DLD1 (cell line): ENCODE results near the gene TENM4.
"Not testable (repeated sequence)": the region's sequence is repeated elsewhere in the genome, so short reads cannot be mapped to it uniquely, and the experiment has no call there.

Experiments used
- in situ Hi-C: cut with HindIII; loops from 2 replicates; pipeline ENCODE4 v1.10.0; 2017; ENCODE audit warnings: low sequenced_read_pairs

TENM4 gene

DNA sequence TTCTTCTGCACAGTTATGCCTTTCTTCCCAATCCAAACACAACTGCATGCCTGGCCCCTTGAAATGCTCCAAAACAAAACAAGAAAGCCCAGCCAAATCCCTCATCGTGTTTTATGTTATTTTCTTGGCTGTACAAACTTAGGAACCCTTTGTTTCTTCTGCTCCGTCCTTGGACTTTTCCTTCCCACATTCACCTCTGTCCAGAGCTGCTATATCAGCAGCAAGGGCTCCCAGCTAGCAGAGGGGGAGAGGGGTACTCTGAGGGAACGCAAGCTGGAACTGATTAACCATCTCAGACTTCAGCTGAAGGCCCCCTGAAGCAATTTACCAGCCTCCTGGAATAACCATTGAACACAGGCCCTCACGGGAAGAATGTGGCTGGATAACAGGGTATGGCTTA, 214.7 kb downstream of the TENM4 start:
- in situ Hi-C loops: no loop called here

DNA sequence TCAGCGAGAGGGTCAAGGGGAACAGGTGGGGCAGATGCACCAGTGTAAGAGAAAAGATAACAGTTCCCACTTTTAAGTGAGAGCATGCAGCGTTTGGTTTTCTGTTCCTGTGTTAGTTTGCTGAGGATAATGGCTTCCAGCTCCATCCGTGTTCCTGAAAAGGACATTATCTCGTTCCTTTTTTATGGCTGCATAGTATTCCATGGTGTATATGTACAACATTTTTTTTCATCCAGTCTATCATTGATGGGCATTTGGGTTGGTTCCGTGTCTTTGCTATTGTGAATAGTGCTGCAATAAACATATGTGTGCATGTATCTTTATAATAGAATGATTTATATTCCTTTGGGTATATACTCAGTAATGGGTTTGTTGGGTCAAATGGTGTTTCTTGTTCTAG, 218.7 kb downstream of the TENM4 start:
- in situ Hi-C loops: not testable (repeated sequence)

- in situ Hi-C loops: no loop called here
These were observed 219.2 kb downstream of the TENM4 start for GRCh38 chr11:79221444-79222130.

DNA sequence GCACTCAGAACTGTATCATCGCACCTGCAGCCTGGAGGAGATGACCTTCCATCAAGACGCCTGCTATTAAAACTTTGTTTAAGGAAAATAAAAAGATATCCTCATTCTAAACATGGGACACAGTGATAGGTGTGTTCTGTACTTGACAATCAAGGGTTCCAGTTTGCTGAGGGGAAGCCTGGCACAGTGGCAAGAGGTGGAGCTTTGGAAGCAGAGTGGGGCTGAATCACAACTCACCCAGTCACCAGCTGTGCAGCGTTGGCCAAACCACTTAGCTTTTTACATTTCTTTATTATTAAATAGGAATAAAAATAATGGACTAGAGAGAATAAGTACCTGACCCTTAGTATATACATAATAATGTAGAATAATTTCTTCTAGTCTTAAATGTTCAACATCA, 220.7 kb downstream of the TENM4 start:
- in situ Hi-C loops: no loop called here

DNA sequence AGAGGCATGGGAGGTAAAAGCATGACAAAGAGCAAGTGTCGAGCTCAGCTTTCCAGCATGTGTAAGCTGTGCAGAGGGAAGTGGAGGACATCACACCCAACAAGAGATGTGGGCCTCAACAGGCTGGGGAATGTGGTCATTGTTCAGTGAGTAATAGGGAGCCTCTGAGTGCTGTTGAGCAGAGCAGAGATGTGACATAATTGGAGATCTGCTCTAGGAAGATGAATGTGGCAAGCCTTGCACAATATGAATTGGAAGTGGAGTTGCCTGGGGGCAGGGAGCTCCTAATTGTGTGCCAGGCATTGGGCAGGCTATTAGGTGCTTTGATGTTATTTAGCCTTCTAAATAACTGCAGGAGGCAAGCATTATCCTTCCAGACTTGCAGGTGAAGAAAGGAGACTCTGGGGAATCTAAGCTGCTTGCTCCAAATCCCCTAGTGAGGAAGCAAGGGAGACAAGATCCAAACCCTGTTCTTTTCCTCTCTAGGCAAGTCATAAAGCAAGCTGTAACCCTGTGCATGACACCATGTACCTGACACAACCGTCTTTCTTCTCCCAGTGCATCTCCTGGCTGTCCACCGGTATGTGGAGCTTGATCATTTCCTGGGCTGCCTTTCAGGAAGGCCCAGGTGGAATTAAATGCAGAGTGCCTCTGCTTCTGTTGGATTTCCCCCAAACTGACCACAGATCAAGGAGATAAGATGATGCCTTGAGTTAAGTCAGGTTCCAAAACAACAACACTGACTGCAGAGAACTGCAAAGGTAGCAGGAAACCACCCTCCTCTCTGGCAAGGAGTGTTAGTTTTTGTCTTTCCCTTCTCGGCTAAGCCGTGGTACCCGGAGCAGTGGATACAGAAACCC, 221.4 kb downstream of the TENM4 start:
- in situ Hi-C loops: no loop called here

GRCh38 chr11:79212741-79213190, 228.1 kb downstream of the TENM4 start:
- in situ Hi-C loops: no loop called here

DNA sequence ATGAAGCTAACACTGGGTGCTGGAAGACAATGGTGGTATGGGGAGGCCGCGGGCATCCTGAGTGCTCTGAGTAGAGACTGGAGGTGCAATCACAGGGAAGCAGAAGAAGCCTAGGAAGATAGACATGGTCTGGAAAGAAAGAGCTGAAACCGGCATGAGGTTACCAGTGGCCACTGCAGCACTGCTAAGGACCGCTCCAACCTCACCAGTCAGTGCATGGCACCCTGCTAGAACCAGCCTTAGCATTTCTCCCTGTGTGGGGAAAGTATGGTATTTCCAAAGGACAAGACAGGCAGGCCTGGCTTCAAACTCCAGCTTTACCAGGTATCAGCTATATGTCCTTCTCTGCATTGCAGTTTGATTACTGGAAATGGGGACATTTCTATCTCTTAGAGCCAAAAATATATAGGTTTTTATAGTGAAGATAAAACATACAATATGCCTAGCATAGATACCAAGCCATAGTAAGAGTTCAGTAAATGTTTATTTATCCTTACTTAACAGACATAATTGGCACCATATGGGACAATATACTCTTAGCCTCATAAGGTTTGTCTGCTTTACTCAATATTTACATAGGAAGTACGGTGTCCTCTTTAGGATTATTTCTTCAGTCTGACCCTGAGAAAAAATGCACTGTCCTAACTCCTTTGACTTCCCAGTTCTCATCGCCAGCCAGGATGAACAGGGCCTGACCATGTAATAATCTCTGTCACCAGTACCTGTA, 231.1 kb downstream of the TENM4 start:
- in situ Hi-C loops: no loop called here

- in situ Hi-C loops: no loop called here
These were observed 232.7 kb downstream of the TENM4 start for GRCh38 chr11:79208126-79208525.

DNA sequence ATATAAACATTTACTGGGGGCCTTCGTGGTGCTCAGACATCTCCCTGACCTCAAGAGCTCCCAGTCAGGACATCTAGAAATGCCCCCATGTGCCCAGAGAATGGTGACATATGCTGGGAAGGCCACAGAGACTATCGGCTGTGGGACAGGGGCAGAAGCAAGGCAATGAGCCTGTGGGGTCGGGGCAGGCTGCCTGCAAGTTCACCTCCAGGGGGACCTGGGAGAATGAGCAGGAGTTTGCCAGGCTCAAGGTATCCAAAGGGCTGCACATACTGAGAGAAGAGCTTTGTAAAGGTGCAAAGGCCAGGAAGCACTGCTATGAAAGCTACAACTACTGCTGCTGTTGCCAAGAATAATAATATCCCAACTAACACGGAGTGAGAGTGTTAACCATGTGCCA, 233.9 kb downstream of the TENM4 start:
- in situ Hi-C loops: no loop called here

- in situ Hi-C loops: no loop called here
These were observed 235.0 kb downstream of the TENM4 start for GRCh38 chr11:79205786-79206185.

- in situ Hi-C loops: no loop called here
These were observed 239.0 kb downstream of the TENM4 start for GRCh38 chr11:79201677-79202347.

- in situ Hi-C loops: no loop called here
These were observed 240.3 kb downstream of the TENM4 start for GRCh38 chr11:79200398-79201070.

GRCh38 chr11:79199729-79200354, 241.0 kb downstream of the TENM4 start:
- in situ Hi-C loops: no loop called here

DNA sequence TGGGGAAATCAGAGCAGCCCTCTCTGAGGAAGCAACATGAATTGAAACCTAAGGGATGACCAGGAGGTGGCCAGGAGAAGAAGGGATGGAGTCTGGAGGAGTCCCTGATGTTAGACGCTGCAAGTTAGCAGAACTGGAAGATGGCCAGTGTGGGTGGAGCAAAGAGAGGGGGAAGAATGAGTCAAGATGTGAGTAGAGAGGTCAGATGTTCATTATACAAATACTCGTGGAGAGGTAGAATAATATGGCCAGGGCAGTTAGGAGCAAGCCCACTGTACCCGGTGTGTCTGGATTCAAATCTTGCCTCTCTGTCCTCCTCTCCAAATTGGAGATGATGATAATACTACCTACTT, 242.0 kb downstream of the TENM4 start:
- in situ Hi-C loops: no loop called here

DNA sequence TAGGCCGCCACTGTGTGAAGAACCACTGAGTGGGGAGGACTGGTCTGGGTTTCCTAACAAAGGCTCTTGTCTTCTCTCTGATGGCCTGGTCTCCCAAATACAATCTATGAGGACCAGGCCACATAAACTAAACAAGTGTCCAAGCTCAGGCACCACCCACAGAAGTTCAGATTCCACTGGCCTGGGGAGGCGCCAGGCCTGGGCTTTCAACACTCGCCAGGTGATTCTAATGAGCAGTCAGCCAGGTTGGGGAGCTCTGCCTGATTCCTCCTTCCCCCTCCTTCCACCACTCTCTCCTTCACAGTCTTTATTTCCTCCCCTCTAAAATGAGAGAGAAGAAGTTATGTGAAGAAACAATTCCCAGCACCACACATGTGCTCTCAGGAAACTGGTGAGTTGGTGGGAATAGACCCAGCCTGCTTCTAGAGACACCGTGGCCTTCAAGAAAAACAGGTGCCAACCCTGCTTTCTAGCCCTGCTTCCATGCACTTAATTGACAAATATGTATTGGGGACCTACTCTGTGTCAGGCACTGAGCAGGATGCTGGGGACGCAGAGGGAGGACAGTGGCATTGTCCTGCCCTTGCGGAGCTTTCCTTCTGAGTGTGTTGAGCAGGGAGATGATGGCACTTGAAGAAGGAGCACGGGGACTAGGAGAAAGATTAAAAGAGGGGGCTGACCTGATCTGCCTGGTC, 242.5 kb downstream of the TENM4 start:
- in situ Hi-C loops: no loop called here

GRCh38 chr11:79196950-79197349, 243.9 kb downstream of the TENM4 start:
- in situ Hi-C loops: no loop called here

GRCh38 chr11:79195209-79195608, 245.6 kb downstream of the TENM4 start:
- in situ Hi-C loops: no loop called here

DNA sequence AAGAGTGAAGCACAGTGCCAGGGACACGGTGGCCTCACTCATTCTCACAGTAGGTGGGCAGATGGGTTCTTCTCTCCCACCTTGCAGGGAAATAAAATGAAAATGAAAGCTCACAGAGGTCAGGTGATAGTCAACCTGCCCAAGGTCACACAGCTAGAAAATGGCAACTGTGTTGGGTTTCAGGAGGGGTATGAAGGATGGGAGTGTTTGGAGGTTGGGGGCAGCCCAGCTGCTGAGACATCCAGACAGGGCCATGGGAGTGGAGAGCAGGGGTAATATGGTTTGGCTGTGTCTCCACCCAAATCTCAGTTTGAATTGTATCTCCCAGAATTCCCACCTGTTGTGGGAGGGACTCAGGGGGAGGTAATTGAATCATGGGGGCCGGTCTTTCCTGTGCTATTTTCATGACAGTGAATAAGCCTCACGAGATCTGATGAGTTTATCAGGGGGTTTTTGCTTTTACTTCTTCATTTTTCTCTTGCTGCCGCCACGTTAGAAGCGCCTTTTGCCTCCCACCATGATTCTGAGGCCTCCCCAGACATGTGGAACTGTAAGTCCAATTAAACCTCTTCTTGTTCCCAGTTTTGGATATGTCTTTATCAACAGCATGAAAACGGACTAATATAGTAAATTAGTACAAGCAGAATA, 247.0 kb downstream of the TENM4 start:
- in situ Hi-C loops: no loop called here

DNA sequence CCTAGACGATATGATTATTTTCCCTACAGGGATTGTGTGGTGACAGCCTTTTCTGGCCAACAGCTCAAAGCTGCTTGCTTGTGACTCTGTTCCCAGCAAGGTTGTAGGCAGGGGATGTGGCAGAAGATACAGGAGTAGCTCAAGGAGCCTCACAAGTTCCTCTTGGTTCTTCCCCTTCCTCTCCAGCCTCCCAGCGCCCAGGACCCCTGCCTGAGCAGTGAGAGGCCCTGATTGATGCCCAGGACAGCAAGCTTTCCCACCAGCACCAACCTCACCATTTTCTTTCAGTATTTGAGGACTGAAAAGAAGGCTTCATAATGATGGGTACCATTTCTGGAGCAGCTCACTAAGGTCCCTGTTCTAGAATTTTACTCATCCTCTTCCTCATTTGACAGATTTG, 248.0 kb downstream of the TENM4 start:
- in situ Hi-C loops: no loop called here
